Astrocyte (in vitro differentiated cells and primary cell): Measurements from ENCODE around the gene UBE2S. TPM values are rescaled to one million over a fixed set of nuclear protein-coding genes. Genes with fewer than 3 reads are reported as not detected.

Source experiments
- DNase-seq: peaks from one replicate; pipeline ENCODE4 v3.0.0-alpha.2; 2010; ENCODE audit warnings: low read depth
- FAIRE-seq: peaks from 2 replicates; lab custom pipeline; 2011; peaks lifted over from hg19 to GRCh38; lab: Jason Lieb, UNC
- H2AFZ ChIP-seq: 2 replicates; pipeline ENCODE4 v1.6.0; 2012; ENCODE audit warnings: low read depth, low read length, inconsistent platforms
- H3K27ac ChIP-seq: 2 replicates; pipeline ENCODE4 v1.5.1; 2011; ENCODE audit warnings: low read depth, low read length, inconsistent platforms
- H3K27me3 ChIP-seq: 2 replicates; pipeline ENCODE4 v1.6.0; 2011; ENCODE audit warnings: low read length, inconsistent platforms; ENCODE audit not compliant: insufficient read depth
- H3K36me3 ChIP-seq: 2 replicates; pipeline ENCODE4 v1.5.1; 2011; ENCODE audit warnings: low read length, inconsistent platforms; ENCODE audit not compliant: insufficient read depth
- H3K4me1 ChIP-seq: 2 replicates; pipeline ENCODE4 v1.5.1; 2011; ENCODE audit warnings: low read length, inconsistent platforms; ENCODE audit not compliant: insufficient read depth
- H3K4me2 ChIP-seq: 2 replicates; pipeline ENCODE4 v1.6.0; 2012; ENCODE audit warnings: low read length, inconsistent platforms
- H3K4me3 ChIP-seq: 2 replicates; pipeline ENCODE4 v1.5.1; 2011; ENCODE audit warnings: low read depth, mild to moderate bottlenecking, low read length, inconsistent platforms; ENCODE audit not compliant: insufficient read depth
- H3K79me2 ChIP-seq: 2 replicates; pipeline ENCODE4 v1.6.0; 2012; ENCODE audit warnings: mild to moderate bottlenecking, low read length, inconsistent platforms; ENCODE audit not compliant: insufficient read depth
- H3K9ac ChIP-seq: 2 replicates; pipeline ENCODE4 v1.6.0; 2012; ENCODE audit warnings: mild to moderate bottlenecking, low read length, inconsistent platforms
- H3K9me3 ChIP-seq: 2 replicates; pipeline ENCODE4 v1.5.1; 2012; ENCODE audit warnings: low read depth, mild to moderate bottlenecking, low read length, inconsistent platforms; ENCODE audit not compliant: insufficient read depth
- H4K20me1 ChIP-seq: 2 replicates; pipeline ENCODE4 v1.6.0; 2012; ENCODE audit warnings: low read length, inconsistent platforms; ENCODE audit not compliant: insufficient read depth
- H3K27ac Mint-ChIP-seq: one replicate; pipeline ENCODE4 v1.8.0; 2021; ENCODE audit warnings: mild to moderate bottlenecking, mixed read lengths; ENCODE audit not compliant: unreplicated experiment
- H3K27me3 Mint-ChIP-seq: one replicate; pipeline ENCODE4 v1.8.0; 2021; ENCODE audit warnings: low read depth, mixed read lengths; ENCODE audit not compliant: unreplicated experiment
- H3K36me3 Mint-ChIP-seq: one replicate; pipeline ENCODE4 v1.8.0; 2021; ENCODE audit warnings: low read depth, mixed read lengths; ENCODE audit not compliant: unreplicated experiment
- H3K4me1 Mint-ChIP-seq: one replicate; pipeline ENCODE4 v1.8.0; 2021; ENCODE audit warnings: low read depth, mixed read lengths; ENCODE audit not compliant: unreplicated experiment
- H3K4me3 Mint-ChIP-seq: one replicate; pipeline ENCODE4 v1.8.0; 2021; ENCODE audit warnings: mild to moderate bottlenecking, moderate library complexity, mixed read lengths; ENCODE audit not compliant: unreplicated experiment
- H3K9me3 Mint-ChIP-seq: one replicate; pipeline ENCODE4 v1.8.0; 2021; ENCODE audit warnings: mild to moderate bottlenecking, mixed read lengths; ENCODE audit not compliant: unreplicated experiment
- CTCF ChIP-seq: IDR thresholded peaks from 2 replicates; pipeline ENCODE4 v1.5.1; 2011; ENCODE audit warnings: low read depth, mild to moderate bottlenecking, inconsistent platforms, low read length, moderate library complexity; ENCODE audit not compliant: insufficient read depth
- EZH2 ChIP-seq: IDR thresholded peaks from 2 replicates; pipeline ENCODE4 v1.6.1; 2012; ENCODE audit warnings: mild to moderate bottlenecking, low read length, inconsistent platforms; ENCODE audit not compliant: insufficient read depth
- total RNA-seq: library from RNA; stranded (reverse); gene quantifications from 2 replicates; pipeline ENCODE4 v1.2.1, GENCODE V29; 2021

The UBE2S gene
- total RNA-seq, 1 donor from 2014 or later: 116 TPM

- peaks cover 15% of the 10 kb centered on the region for H3K27me3 ChIP-seq
- H2AFZ ChIP-seq: no peak overlapping the region
- Mint-ChIP-seq H3K4me3 (no peak overlapping the region), H3K27ac (no peak overlapping the region), H3K4me1 (no peaks in the 10 kb centered on the region), H3K27me3 (peaks cover 15% of the 10 kb centered on the region), H3K36me3 (peaks cover 10% of the 10 kb centered on the region), H3K9me3 (peaks cover 3% of the 10 kb centered on the region)
- no peak overlapping the region for H3K27ac ChIP-seq
- FAIRE-seq: no peak
- H3K4me3 ChIP-seq: no peak overlapping the region
- no peak for DNase-seq
- H3K9me3 ChIP-seq: no peaks in the 10 kb centered on the region
- no peaks in the 10 kb centered on the region for H3K4me1 ChIP-seq
- H4K20me1 ChIP-seq: peaks cover 47% of the 10 kb centered on the region
- no peak overlapping the region for H3K4me2 ChIP-seq
- no peak overlapping the region for H3K9ac ChIP-seq
- TF ChIP-seq CTCF (peak; percentile 47), EZH2 (no peak)
- peaks cover 9% of the 10 kb centered on the region for H3K79me2 ChIP-seq
- no peaks in the 10 kb centered on the region for H3K36me3 ChIP-seq
These were observed 47.2 kb upstream of the UBE2S start for GRCh38 chr19:55454787-55455243.

- no peak overlapping the region for H3K4me2 ChIP-seq
- Mint-ChIP-seq H3K27me3 (peaks cover 15% of the 10 kb centered on the region), H3K4me3 (peak overlapping the region; percentile 12), H3K27ac (no peak overlapping the region), H3K36me3 (peaks cover 10% of the 10 kb centered on the region), H3K9me3 (peaks cover 3% of the 10 kb centered on the region), H3K4me1 (no peaks in the 10 kb centered on the region)
- H3K9ac ChIP-seq: no peak overlapping the region
- FAIRE-seq (no peak), DNase-seq (no peak)
- no peak for TF ChIP-seq EZH2
- no peak for TF ChIP-seq CTCF
- H3K36me3 ChIP-seq: no peaks in the 10 kb centered on the region
- no peaks in the 10 kb centered on the region for H3K4me1 ChIP-seq
- H4K20me1 ChIP-seq: peaks cover 36% of the 10 kb centered on the region
- no peak overlapping the region for H2AFZ ChIP-seq
- H3K27ac ChIP-seq: no peak overlapping the region
- H3K79me2 ChIP-seq: peaks cover 4% of the 10 kb centered on the region
- H3K27me3 ChIP-seq: peaks cover 16% of the 10 kb centered on the region
- no peak overlapping the region for H3K4me3 ChIP-seq
- no peaks in the 10 kb centered on the region for H3K9me3 ChIP-seq
These were observed 46.1 kb upstream of the UBE2S start for GRCh38 chr19:55453511-55454260.
